HCT116 (cell line): ENCODE data around the gene ZHX3. TPM values are rescaled to one million over a fixed set of nuclear protein-coding genes. Genes with fewer than 3 reads are reported as not detected.

Source experiments
- ATAC-seq: fragments of 200-7000 bp; cut with Tn5 transposase; 2 replicates; pipeline ENCODE4 v1.9.1; 2020; ENCODE audit warnings: mild to moderate bottlenecking, moderate library complexity
- BruUV-seq: library from RNA; stranded (reverse); fragments of 400-500 nt; replicated peaks from 2 replicates; lab custom pipeline; 2021; lab: Mats Ljungman, UMichigan
- CTCF ChIA-PET: fragments of 300-600 bp; sonication (Branson Sonifier 250); formaldehyde crosslinking; loops from one replicate; lab custom pipeline; 2021; ENCODE audit warnings: antibody characterized with exemption; lab: Charles Lee
- POLR2A ChIA-PET: fragments of 300-600, 350-600 bp; sonication (Branson Sonifier 250); formaldehyde crosslinking; loops from one replicate; lab custom pipeline; 2021; ENCODE audit warnings: antibody characterized with exemption; lab: Charles Lee
- RAD21 ChIA-PET, 2 experiments: fragments of 300-600 bp; sonication (Branson Sonifier 250); formaldehyde crosslinking; loops; one replicate each; lab custom pipeline; 2023; ENCODE audit warnings: low total read pairs in 2 of 2; ENCODE audit not compliant: uncharacterized antibody in 2 of 2, unreplicated experiment in 2 of 2, low non-redundant PET in 1 of 2; lab: Charles Lee
- DNase-seq: peaks from one replicate; pipeline ENCODE4 v3.0.0-alpha.2; 2010; ENCODE audit warnings: low read depth, low spot score
- H2AFZ ChIP-seq: fragments of 200-600 bp; shearing (Covaris generic), sonication (generic); 2 replicates; pipeline ENCODE4 v1.6.1; 2017; ENCODE audit warnings: low read depth, mixed run types, mixed read lengths, antibody characterized with exemption, low read length; ENCODE audit not compliant: poor library complexity, severe bottlenecking
- H3K27ac ChIP-seq: 2 replicates; pipeline ENCODE4 v1.5.1; 2012; ENCODE audit warnings: low read depth, low read length
- H3K27me3 ChIP-seq: fragments of 200-600 bp; sonication (generic); 2 replicates; pipeline ENCODE4 v1.6.1; 2016; ENCODE audit warnings: mixed run types, low read length, mixed read lengths; ENCODE audit not compliant: insufficient read depth
- H3K36me3 ChIP-seq, 2 experiments: fragments of 200-500 bp in 1 of 2; fragments of 200-600 bp in 1 of 2; sonication (Bioruptor generic) in 1 of 2; sonication (generic) in 1 of 2; 2 replicates each; pipeline versions ENCODE4 v1.5.1 to v1.6.1; 2014 to 2016; ENCODE audit warnings: low read length in 2 of 2, inconsistent platforms in 1 of 2, mixed read lengths in 1 of 2, mixed run types in 1 of 2; ENCODE audit not compliant: insufficient read depth in 2 of 2, control insufficient read depth in 1 of 2
- H3K4me1 ChIP-seq, 2 experiments: fragments of 200-600 bp in 1 of 2; sonication (generic) in 1 of 2; 2 replicates each; pipeline versions ENCODE4 v1.5.1 to v1.6.1; 2012 to 2017; ENCODE audit warnings: low read length in 2 of 2, inconsistent platforms in 1 of 2, mild to moderate bottlenecking in 1 of 2, mixed read lengths in 1 of 2, mixed run types in 1 of 2, moderate library complexity in 1 of 2; ENCODE audit not compliant: insufficient read depth in 2 of 2, control insufficient read depth in 1 of 2
- H3K4me2 ChIP-seq: fragments of 200-600 bp; sonication (generic); 2 replicates; pipeline ENCODE4 v1.6.1; 2017; ENCODE audit warnings: mixed run types, low read length, mixed read lengths
- H3K4me3 ChIP-seq, 2 experiments: fragments of 200-600 bp in 1 of 2; sonication (generic) in 1 of 2; replicated peaks in 1 of 2; 2 replicates each; pipeline ENCODE4 v1.5.1; 2011 to 2016; ENCODE audit warnings: low read length in 2 of 2, control low read depth in 1 of 2, low read depth in 1 of 2, mild to moderate bottlenecking in 1 of 2, mixed read lengths in 1 of 2, mixed run types in 1 of 2
- H3K79me2 ChIP-seq: fragments of 200-600 bp; sonication (generic); 2 replicates; pipeline ENCODE4 v1.6.1; 2017; ENCODE audit warnings: mild to moderate bottlenecking, mixed run types, low read length, moderate library complexity, mixed read lengths; ENCODE audit not compliant: insufficient read depth
- H3K9ac ChIP-seq: fragments of 200-600 bp; sonication (generic); 2 replicates; pipeline ENCODE4 v1.6.1; 2016; ENCODE audit warnings: low read length, mixed read lengths
- H3K9me2 ChIP-seq: fragments of 200-600 bp; sonication (generic), shearing (Covaris generic); 2 replicates; pipeline ENCODE4 v1.6.1; 2017; ENCODE audit warnings: mixed run types, mild to moderate bottlenecking, moderate library complexity; ENCODE audit not compliant: insufficient read depth
- H3K9me3 ChIP-seq, 2 experiments: fragments of 200-500 bp in 1 of 2; fragments of 200-600 bp in 1 of 2; sonication (Bioruptor generic) in 1 of 2; sonication (generic) in 1 of 2; 2 replicates each; pipeline ENCODE4 v1.6.1; 2014 to 2017; ENCODE audit warnings: low read length in 2 of 2, mixed read lengths in 2 of 2, inconsistent platforms in 1 of 2, low read depth in 1 of 2, mild to moderate bottlenecking in 1 of 2, mixed run types in 1 of 2, moderate library complexity in 1 of 2; ENCODE audit not compliant: control insufficient read depth in 1 of 2, insufficient read depth in 1 of 2
- H4K20me1 ChIP-seq: fragments of 200-600 bp; sonication (generic), shearing (Covaris generic); 2 replicates; pipeline ENCODE4 v1.6.1; 2017; ENCODE audit warnings: mixed run types, mild to moderate bottlenecking, moderate library complexity; ENCODE audit not compliant: insufficient read depth
- ATF3 ChIP-seq: IDR thresholded peaks from 2 replicates; pipeline ENCODE4 v1.6.1; 2012
- CEBPB ChIP-seq: IDR thresholded peaks from 2 replicates; pipeline ENCODE4 v1.6.1; 2012; ENCODE audit warnings: low read depth
- CTCF ChIP-seq, 3 experiments: fragments of 200-600 bp in 1 of 3; sonication (generic) in 1 of 3; IDR thresholded peaks in 2 of 3; conservative IDR thresholded peaks in 1 of 3; 2 replicates each; pipeline ENCODE4 v1.5.1; 2012 to 2017; ENCODE audit warnings: low read depth in 2 of 3, low read length in 2 of 3, antibody characterized with exemption in 1 of 3, borderline replicate concordance in 1 of 3, control low read depth in 1 of 3, mild to moderate bottlenecking in 1 of 3, mixed read lengths in 1 of 3, mixed run types in 1 of 3, moderate library complexity in 1 of 3; ENCODE audit not compliant: insufficient read depth in 1 of 3
- ELF1 ChIP-seq: IDR thresholded peaks from 2 replicates; pipeline ENCODE4 v1.6.1; 2012; ENCODE audit warnings: low read depth, borderline replicate concordance
- EZH2 ChIP-seq: fragments of 200-600 bp; sonication (generic); IDR thresholded peaks from 2 replicates; pipeline ENCODE4 v1.6.1; 2017; ENCODE audit warnings: antibody characterized with exemption, mixed run types
- EZH2phosphoT487 ChIP-seq: fragments of 200-600 bp; IDR thresholded peaks from 2 replicates; pipeline ENCODE4 v1.6.1; 2018; ENCODE audit warnings: antibody characterized with exemption, borderline replicate concordance
- FOSL1 ChIP-seq: IDR thresholded peaks from 2 replicates; pipeline ENCODE4 v1.6.1; 2012; ENCODE audit warnings: low read depth
- POLR2A ChIP-seq: IDR thresholded peaks from 2 replicates; pipeline ENCODE4 v1.7.0; 2011; ENCODE audit warnings: borderline replicate concordance; ENCODE audit not compliant: insufficient read depth, insufficient read length; ENCODE audit errors: extremely low read depth
- POLR2AphosphoS5 ChIP-seq: IDR thresholded peaks from 2 replicates; pipeline ENCODE4 v1.6.1; 2011; ENCODE audit warnings: mild to moderate bottlenecking, low read depth, low read length, moderate library complexity
- RAD21 ChIP-seq: IDR thresholded peaks from 2 replicates; pipeline ENCODE4 v1.6.1; 2012; ENCODE audit warnings: low read depth, mild to moderate bottlenecking
- SP1 ChIP-seq: IDR thresholded peaks from 2 replicates; pipeline ENCODE4 v1.6.1; 2012; ENCODE audit warnings: low read depth
- YY1 ChIP-seq: IDR thresholded peaks from 2 replicates; pipeline ENCODE4 v1.6.1; 2011; ENCODE audit warnings: low read length, low read depth, moderate library complexity, mild to moderate bottlenecking; ENCODE audit not compliant: insufficient replicate concordance; ENCODE audit errors: extremely low read depth
- ZFX ChIP-seq: fragments of 450-650 bp; IDR thresholded peaks from 2 replicates; pipeline ENCODE4 v1.6.1; 2017
- ZNF274 ChIP-seq: fragments of 200-500 bp; sonication (Bioruptor generic); IDR thresholded peaks from 2 replicates; pipeline ENCODE4 v1.6.1; 2014; ENCODE audit warnings: mild to moderate bottlenecking, low read depth, low read length, inconsistent platforms
- intact Hi-C: fragments of 100-400 bp; cut with micrococcal nuclease; formaldehyde crosslinking; loops from 2 replicates; pipeline ENCODE4 v1.10.0; 2022
- total RNA-seq: library from RNA; stranded (reverse); gene quantifications from one replicate; pipeline ENCODE4 v1.2.1, GENCODE V29; 2021; ENCODE audit not compliant: unreplicated experiment
- TF ChIP-seq, protein P1 (sequence below): IDR thresholded peaks from 2 replicates; pipeline ENCODE4 v1.6.1; 2011; ENCODE audit warnings: mild to moderate bottlenecking, low read length, moderate library complexity; ENCODE audit not compliant: insufficient replicate concordance; ENCODE audit errors: extremely low read depth
- TF ChIP-seq, protein P2 (sequence below): IDR thresholded peaks from 2 replicates; pipeline ENCODE4 v1.6.1; 2012; ENCODE audit warnings: low read depth
- TF ChIP-seq, protein P3 (sequence below): IDR thresholded peaks from 2 replicates; pipeline ENCODE4 v1.6.1; 2012

ZHX3 gene
- total RNA-seq, 1 experiment from 2014 or later = 13.3 TPM

GRCh38 chr20:41142919-41143318 is 174.6 kb downstream of the ZHX3 start:
- no peak overlapping the region for H3K9ac ChIP-seq
- no peaks in the 10 kb centered on the region for H3K9me2 ChIP-seq
- no peak overlapping the region for H3K27ac ChIP-seq
- BruUV-seq = no TSS peak
- H3K4me2 ChIP-seq = no peak overlapping the region
- ATAC-seq = no peak
- CTCF ChIA-PET = no interaction called here
- RAD21 ChIA-PET = no interaction called here
- H3K4me3 ChIP-seq = no peak overlapping the region
- peaks cover 0 to 5% of the 10 kb centered on the region in 2 experiments; a peak in 1 of 4 replicates for H3K36me3 ChIP-seq
- H4K20me1 ChIP-seq = no peaks in the 10 kb centered on the region
- no peak overlapping the region for H2AFZ ChIP-seq
- H3K9me3 ChIP-seq = no peaks in the 10 kb centered on the region
- H3K4me1 ChIP-seq = peaks cover 5 to 8% of the 10 kb centered on the region in 2 experiments; a peak in 3 of 4 replicates
- TF ChIP-seq POLR2AphosphoS5 = no peak
- no peak for TF ChIP-seq POLR2A
- TF ChIP-seq CEBPB = no peak
- TF ChIP-seq FOSL1 = no peak
- no peak for TF ChIP-seq CTCF (IDR thresholded peaks at IDR 0.05 in 2 of 3, conservative IDR thresholded peaks at IDR 0.05 in 1 of 3; ENCODE audit: borderline replicate concordance in 1 of 3, insufficient read depth in 1 of 3, low read depth in 2 of 3, low read length in 2 of 3)
- TF ChIP-seq ZFX = no peak
- TF ChIP-seq ATF3 = no peak
- no peak for TF ChIP-seq ELF1
- TF ChIP-seq EZH2phosphoT487 = no peak
- no peak for TF ChIP-seq ZNF274
- TF ChIP-seq SP1 = no peak
- TF ChIP-seq, protein P1, sequence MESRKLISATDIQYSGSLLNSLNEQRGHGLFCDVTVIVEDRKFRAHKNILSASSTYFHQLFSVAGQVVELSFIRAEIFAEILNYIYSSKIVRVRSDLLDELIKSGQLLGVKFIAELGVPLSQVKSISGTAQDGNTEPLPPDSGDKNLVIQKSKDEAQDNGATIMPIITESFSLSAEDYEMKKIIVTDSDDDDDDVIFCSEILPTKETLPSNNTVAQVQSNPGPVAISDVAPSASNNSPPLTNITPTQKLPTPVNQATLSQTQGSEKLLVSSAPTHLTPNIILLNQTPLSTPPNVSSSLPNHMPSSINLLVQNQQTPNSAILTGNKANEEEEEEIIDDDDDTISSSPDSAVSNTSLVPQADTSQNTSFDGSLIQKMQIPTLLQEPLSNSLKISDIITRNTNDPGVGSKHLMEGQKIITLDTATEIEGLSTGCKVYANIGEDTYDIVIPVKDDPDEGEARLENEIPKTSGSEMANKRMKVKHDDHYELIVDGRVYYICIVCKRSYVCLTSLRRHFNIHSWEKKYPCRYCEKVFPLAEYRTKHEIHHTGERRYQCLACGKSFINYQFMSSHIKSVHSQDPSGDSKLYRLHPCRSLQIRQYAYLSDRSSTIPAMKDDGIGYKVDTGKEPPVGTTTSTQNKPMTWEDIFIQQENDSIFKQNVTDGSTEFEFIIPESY = no peak
- TF ChIP-seq EZH2 = no peak
- TF ChIP-seq RAD21 = no peak
- TF ChIP-seq YY1 = no peak
- TF ChIP-seq, protein P2, sequence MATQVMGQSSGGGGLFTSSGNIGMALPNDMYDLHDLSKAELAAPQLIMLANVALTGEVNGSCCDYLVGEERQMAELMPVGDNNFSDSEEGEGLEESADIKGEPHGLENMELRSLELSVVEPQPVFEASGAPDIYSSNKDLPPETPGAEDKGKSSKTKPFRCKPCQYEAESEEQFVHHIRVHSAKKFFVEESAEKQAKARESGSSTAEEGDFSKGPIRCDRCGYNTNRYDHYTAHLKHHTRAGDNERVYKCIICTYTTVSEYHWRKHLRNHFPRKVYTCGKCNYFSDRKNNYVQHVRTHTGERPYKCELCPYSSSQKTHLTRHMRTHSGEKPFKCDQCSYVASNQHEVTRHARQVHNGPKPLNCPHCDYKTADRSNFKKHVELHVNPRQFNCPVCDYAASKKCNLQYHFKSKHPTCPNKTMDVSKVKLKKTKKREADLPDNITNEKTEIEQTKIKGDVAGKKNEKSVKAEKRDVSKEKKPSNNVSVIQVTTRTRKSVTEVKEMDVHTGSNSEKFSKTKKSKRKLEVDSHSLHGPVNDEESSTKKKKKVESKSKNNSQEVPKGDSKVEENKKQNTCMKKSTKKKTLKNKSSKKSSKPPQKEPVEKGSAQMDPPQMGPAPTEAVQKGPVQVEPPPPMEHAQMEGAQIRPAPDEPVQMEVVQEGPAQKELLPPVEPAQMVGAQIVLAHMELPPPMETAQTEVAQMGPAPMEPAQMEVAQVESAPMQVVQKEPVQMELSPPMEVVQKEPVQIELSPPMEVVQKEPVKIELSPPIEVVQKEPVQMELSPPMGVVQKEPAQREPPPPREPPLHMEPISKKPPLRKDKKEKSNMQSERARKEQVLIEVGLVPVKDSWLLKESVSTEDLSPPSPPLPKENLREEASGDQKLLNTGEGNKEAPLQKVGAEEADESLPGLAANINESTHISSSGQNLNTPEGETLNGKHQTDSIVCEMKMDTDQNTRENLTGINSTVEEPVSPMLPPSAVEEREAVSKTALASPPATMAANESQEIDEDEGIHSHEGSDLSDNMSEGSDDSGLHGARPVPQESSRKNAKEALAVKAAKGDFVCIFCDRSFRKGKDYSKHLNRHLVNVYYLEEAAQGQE = no peak
- TF ChIP-seq, protein P3, sequence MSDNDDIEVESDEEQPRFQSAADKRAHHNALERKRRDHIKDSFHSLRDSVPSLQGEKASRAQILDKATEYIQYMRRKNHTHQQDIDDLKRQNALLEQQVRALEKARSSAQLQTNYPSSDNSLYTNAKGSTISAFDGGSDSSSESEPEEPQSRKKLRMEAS = no peak
- intact Hi-C loops = no loop called here
- peaks cover 78% of the 10 kb centered on the region for H3K79me2 ChIP-seq
- no peaks in the 10 kb centered on the region for H3K27me3 ChIP-seq
- POLR2A ChIA-PET = no interaction called here
- no peak for DNase-seq
